Measurements from ENCODE around the gene LOX.

Gene LOX

GRCh38 chr5:122051569-122051968 is 26.5 kb downstream of the LOX start:
- DNase-seq = no peak

GRCh38 chr5:122050959-122051358 is 27.1 kb downstream of the LOX start:
- DNase-seq = no peak

GRCh38 chr5:122040636-122041302 is 37.3 kb downstream of the LOX start:
- DNase-seq = no peak

- DNase-seq = no peak
Measured at GRCh38 chr5:122036326-122036725, 41.7 kb downstream of the LOX start.

- no peak for DNase-seq
Measured at GRCh38 chr5:122035913-122036312, 42.1 kb downstream of the LOX start.

- DNase-seq = no peak
Measured at GRCh38 chr5:122031836-122032235, 46.2 kb downstream of the LOX start.

- no peak for DNase-seq
Measured at GRCh38 chr5:122030251-122030650, 47.8 kb downstream of the LOX start.

- DNase-seq = no peak
Measured at GRCh38 chr5:122029818-122030217, 48.2 kb downstream of the LOX start.

- no peak for DNase-seq
Measured at GRCh38 chr5:122022966-122023365, 55.1 kb downstream of the LOX start.

- DNase-seq = no peak
Measured at GRCh38 chr5:122019919-122020590, 58.0 kb downstream of the LOX start.

- no peak for DNase-seq
Measured at GRCh38 chr5:122015471-122015870, 62.6 kb downstream of the LOX start.

GRCh38 chr5:122014236-122014935 is 63.7 kb downstream of the LOX start:
- DNase-seq = no peak

All from NCI-H2029 treated with DMSO at 0.1 percent for 48 hours (cell line).